Chondrocyte (in vitro differentiated cells): ENCODE measurements around the gene TMEM18. TPM values are rescaled to one million over a fixed set of nuclear protein-coding genes. Genes with fewer than 3 reads are reported as not detected.

ENCODE experiments used
- DNase-seq: peaks from one replicate; pipeline ENCODE4 v3.0.0; 2021; ENCODE audit warnings: mixed read lengths, low spot score
- H3K27ac Mint-ChIP-seq: one replicate; pipeline ENCODE4 v1.8.0; 2021; ENCODE audit warnings: mild to moderate bottlenecking, moderate library complexity, mixed read lengths; ENCODE audit not compliant: unreplicated experiment
- H3K27me3 Mint-ChIP-seq: 2 replicates; pipeline ENCODE4 v1.8.0; 2021; ENCODE audit warnings: low read depth, mixed read lengths
- H3K36me3 Mint-ChIP-seq: 2 replicates; pipeline ENCODE4 v1.8.0; 2021; ENCODE audit warnings: low read depth, mixed read lengths
- H3K4me1 Mint-ChIP-seq: 2 replicates; pipeline ENCODE4 v1.8.0; 2021; ENCODE audit warnings: low read depth, mild to moderate bottlenecking, mixed read lengths
- H3K4me3 Mint-ChIP-seq: one replicate; pipeline ENCODE4 v1.8.0; 2021; ENCODE audit warnings: mild to moderate bottlenecking, moderate library complexity, mixed read lengths; ENCODE audit not compliant: unreplicated experiment
- H3K9me3 Mint-ChIP-seq: 2 replicates; pipeline ENCODE4 v1.8.0; 2021; ENCODE audit warnings: low read depth, mixed read lengths
- CTCF ChIP-seq: fragments of 200-600 bp; sonication (generic); IDR thresholded peaks from 2 replicates; pipeline ENCODE4 v1.5.0; 2021; ENCODE audit warnings: antibody characterized with exemption, mild to moderate bottlenecking, moderate library complexity
- total RNA-seq: library from RNA; stranded (reverse); gene quantifications from 3 replicates; pipeline ENCODE4 v1.2.1, GENCODE V29; 2021

The TMEM18 gene
- total RNA-seq, 1 donor from 2014 or later, result 33.9 TPM

- no peak overlapping the region for H3K27ac Mint-ChIP-seq
- H3K36me3 Mint-ChIP-seq, result no peaks in the 10 kb centered on the region
- H3K4me3 Mint-ChIP-seq, result no peak overlapping the region
- H3K9me3 Mint-ChIP-seq, result no peaks in the 10 kb centered on the region
- H3K27me3 Mint-ChIP-seq, result peaks cover 2% of the 10 kb centered on the region
- peaks cover 4% of the 10 kb centered on the region for H3K4me1 Mint-ChIP-seq
- TF ChIP-seq CTCF, result no peak
- no peak for DNase-seq
Observed at GRCh38 chr2:652881-653480, 24.2 kb downstream of the TMEM18 start.

GRCh38 chr2:651951-652373 is 25.2 kb downstream of the TMEM18 start:
- no peak for DNase-seq
- Mint-ChIP-seq H3K4me1 (peaks cover 4% of the 10 kb centered on the region), H3K4me3 (no peak overlapping the region), H3K27ac (no peak overlapping the region), H3K9me3 (no peaks in the 10 kb centered on the region), H3K27me3 (peaks cover under 1% of the 10 kb centered on the region), H3K36me3 (no peaks in the 10 kb centered on the region)
- no peak for TF ChIP-seq CTCF

GRCh38 chr2:650343-651310 is 26.6 kb downstream of the TMEM18 start:
- H3K4me3 Mint-ChIP-seq, result no peak overlapping the region
- no peak for DNase-seq
- H3K27me3 Mint-ChIP-seq, result peaks cover 10% of the 10 kb centered on the region
- no peak for TF ChIP-seq CTCF
- no peaks in the 10 kb centered on the region for H3K9me3 Mint-ChIP-seq
- peaks cover 4% of the 10 kb centered on the region for H3K4me1 Mint-ChIP-seq
- no peak overlapping the region for H3K27ac Mint-ChIP-seq
- H3K36me3 Mint-ChIP-seq, result no peaks in the 10 kb centered on the region

- no peak overlapping the region for H3K4me3 Mint-ChIP-seq
Observed at GRCh38 chr2:649426-650342, 27.5 kb downstream of the TMEM18 start.

More at GRCh38 chr2:649426-650342, 27.5 kb downstream of the TMEM18 start:
- H3K27me3 Mint-ChIP-seq, result peaks cover 14% of the 10 kb centered on the region
- peaks cover 4% of the 10 kb centered on the region for H3K4me1 Mint-ChIP-seq
- H3K9me3 Mint-ChIP-seq, result no peaks in the 10 kb centered on the region
- no peak for DNase-seq
- no peaks in the 10 kb centered on the region for H3K36me3 Mint-ChIP-seq
- TF ChIP-seq CTCF, result no peak
- H3K27ac Mint-ChIP-seq, result no peak overlapping the region
